Upper lobe of left lung (tissue), 4 donors: ENCODE results near the gene MCRIP1.

Experiments used
- POLR2A ChIP-seq, 4 donors: fragments of 450-650 bp; IDR thresholded peaks; one replicate each; pipeline ENCODE4 v1.5.1; 2016 to 2017; ENCODE audit warnings: antibody characterized with exemption in 4 of 4, mild to moderate bottlenecking in 2 of 4
- TF ChIP-seq, protein P1 (sequence below), 6 experiments: fragments of 450-650 bp in 4 of 6; fragments of 200-600 bp in 2 of 6; sonication (generic) in 2 of 6; IDR thresholded peaks; one replicate each; pipeline ENCODE4 v1.5.1; 2016 to 2019; ENCODE audit warnings: antibody characterized with exemption in 6 of 6

DNA sequence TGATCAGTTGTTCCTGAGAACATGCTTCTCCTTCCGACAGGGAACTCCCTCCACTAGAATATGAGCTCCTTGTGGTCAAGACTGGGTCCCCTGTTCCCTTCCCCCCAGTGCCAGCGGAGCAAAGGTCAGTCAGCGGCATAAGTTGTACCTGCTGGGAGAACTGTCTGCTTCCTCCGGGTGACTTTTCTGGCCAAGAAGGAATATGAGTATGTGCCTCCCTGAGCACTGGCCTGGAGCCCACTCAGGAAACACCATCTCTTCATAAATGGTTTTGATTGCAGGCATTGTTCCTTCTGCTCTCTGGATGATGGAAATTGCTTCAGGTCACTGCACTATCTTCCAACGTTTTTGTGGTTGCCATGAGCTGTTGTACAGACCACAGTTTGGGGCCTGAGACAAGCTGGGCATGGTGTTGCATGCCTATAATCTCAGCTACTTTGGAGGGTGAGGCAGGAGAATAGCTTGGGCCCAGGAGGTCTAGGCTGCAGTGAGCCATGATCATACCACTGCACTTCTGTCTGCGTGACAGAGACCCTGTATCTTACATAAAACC is 30.1 kb upstream of the MCRIP1 start:
- TF ChIP-seq, protein P1, sequence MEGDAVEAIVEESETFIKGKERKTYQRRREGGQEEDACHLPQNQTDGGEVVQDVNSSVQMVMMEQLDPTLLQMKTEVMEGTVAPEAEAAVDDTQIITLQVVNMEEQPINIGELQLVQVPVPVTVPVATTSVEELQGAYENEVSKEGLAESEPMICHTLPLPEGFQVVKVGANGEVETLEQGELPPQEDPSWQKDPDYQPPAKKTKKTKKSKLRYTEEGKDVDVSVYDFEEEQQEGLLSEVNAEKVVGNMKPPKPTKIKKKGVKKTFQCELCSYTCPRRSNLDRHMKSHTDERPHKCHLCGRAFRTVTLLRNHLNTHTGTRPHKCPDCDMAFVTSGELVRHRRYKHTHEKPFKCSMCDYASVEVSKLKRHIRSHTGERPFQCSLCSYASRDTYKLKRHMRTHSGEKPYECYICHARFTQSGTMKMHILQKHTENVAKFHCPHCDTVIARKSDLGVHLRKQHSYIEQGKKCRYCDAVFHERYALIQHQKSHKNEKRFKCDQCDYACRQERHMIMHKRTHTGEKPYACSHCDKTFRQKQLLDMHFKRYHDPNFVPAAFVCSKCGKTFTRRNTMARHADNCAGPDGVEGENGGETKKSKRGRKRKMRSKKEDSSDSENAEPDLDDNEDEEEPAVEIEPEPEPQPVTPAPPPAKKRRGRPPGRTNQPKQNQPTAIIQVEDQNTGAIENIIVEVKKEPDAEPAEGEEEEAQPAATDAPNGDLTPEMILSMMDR (IDR thresholded peaks at IDR 0.05): no peak
- TF ChIP-seq POLR2A (IDR thresholded peaks at IDR 0.05): no peak
